ENCODE data around the gene NRAS.

The NRAS gene

DNA sequence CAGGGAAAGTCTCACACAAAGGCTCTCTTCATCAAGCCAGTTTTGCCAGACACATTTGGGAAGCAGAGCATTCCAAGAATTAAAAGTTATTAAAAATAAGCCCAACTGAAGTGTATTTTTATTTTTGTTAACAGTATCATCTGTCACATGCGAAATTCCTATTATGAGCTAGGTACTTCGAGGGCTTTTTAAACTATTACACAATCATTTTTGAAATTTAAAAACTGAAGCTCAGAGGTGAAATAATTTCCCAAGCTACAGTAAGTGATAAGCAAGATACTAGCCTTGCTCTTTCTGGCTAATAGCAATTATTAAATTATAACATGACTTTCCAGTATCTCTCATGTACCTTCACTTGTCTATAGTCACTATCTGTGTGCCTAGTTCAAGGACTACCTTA is 12.0 kb upstream of the NRAS start:
- no peak for DNase-seq (ENCODE audit: low read depth in 3 of 3)

DNA sequence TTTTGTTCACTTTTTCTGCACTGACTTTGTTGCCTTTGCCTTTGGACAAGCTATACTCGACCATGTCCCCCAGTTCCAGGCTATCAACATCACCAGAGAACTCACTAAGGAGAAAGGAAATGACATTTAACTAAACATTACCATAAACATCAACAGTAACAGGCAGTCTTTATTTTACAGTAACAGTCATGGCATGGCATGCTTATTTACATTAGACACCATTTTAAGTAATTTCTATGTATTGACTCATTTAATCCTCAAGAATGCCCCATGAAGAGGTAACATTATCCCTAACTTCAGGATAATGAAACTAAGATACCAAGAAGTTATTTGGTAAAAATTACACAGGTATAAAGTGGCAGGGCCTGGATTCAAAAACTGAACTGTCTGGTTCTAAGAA is 8.7 kb upstream of the NRAS start:
- DNase-seq (ENCODE audit: low read depth in 3 of 3) = no peak

- no peak for DNase-seq (ENCODE audit: low read depth in 3 of 3)
Measured at GRCh38 chr1:114723915-114724314, 7.3 kb upstream of the NRAS start.

GRCh38 chr1:114723457-114723856 is 6.9 kb upstream of the NRAS start:
- no peak for DNase-seq (ENCODE audit: low read depth in 3 of 3)

DNA sequence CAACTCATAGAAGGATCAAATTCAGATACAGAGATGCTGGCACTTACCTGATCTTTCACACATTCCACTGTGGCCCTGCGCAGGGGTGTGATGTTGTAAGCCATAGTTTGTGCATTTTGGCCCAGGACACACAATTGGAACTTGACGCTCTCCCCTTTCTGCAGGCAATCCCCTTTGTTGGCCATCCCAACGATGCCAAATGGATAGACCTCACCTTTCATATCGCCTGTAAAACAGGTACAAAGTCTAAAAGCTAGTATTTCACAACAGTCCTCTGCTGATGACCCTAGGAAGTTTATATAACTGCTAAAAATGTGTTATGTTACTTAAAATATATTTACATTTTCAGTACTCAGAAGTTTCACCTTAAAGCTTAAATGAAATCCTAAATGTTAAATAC is 3.9 kb upstream of the NRAS start:
- DNase-seq (ENCODE audit: low read depth in 3 of 3) = no peak

DNA sequence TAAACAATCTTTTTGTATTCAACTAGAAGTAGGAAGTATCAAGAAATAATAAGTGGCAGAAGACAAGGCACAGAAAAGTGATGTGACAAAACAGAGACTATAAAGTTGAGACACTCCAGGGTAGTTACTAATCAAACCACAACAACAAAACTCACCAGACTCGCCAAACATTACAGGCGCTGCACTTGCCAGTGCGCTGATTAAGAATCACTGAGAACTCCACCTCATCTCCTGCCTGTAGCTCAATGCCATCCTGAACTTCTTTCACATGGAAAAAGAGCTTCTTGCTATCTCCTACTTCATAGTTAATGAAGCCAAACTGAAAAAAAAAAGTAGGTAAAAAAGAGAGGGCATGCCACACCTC is 2.8 kb upstream of the NRAS start:
- DNase-seq (ENCODE audit: low read depth in 3 of 3) = no peak

- DNase-seq (ENCODE audit: low read depth in 3 of 3) = no peak
Measured at GRCh38 chr1:114718661-114719423, 2.3 kb upstream of the NRAS start.

DNA sequence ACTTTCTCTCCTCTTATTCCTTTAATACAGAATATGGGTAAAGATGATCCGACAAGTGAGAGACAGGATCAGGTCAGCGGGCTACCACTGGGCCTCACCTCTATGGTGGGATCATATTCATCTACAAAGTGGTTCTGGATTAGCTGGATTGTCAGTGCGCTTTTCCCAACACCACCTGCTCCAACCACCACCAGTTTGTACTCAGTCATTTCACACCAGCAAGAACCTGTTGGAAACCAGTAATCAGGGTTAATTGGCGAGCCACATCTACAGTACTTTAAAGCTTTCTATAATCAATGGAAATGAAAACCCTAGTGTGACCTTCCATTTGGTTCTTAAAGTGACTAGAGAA is 643 bp downstream of the NRAS start:
- no peak for DNase-seq (ENCODE audit: low read depth in 3 of 3)

DNA sequence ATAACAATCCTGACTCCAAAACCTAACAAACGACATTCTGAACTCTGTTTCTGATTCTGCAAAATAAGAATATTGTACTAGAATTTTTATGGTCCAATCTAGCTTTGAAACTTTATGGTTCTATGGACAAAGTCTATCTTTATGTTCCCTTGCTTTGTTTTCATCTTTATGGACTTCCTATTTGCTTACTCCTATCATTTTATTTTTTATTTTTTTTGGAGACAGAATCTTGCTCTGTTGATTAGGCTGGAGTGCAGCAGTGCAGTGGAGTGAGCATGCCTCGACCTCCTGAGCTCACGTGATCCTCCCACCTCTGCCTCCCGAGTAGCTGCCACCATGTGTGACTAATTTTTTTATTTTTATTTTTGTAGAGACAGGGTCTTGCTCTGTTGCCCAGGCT is 3.6 kb downstream of the NRAS start:
- DNase-seq (ENCODE audit: low read depth in 3 of 3) = no peak

DNA sequence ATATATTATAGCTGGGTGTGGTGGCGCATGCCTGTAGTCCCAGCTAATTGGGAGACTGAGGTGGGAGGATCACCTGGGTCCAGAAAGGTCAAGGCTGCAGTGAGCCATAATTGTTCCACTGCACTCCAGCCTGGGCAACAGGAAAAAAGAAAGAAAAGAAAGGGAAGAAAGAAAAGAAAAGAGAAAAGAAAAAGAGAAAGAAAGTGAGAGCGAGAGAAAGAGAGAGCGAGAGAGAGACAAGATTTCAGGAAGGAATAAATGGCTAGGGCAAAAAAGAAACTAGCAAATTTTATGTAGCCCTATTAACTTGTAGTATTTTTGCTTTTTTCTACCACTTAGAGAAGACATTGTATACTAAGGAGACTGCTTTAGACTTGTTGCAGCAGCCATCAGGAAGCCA is 6.2 kb downstream of the NRAS start:
- no peak for DNase-seq (ENCODE audit: low read depth in 3 of 3)

DNA sequence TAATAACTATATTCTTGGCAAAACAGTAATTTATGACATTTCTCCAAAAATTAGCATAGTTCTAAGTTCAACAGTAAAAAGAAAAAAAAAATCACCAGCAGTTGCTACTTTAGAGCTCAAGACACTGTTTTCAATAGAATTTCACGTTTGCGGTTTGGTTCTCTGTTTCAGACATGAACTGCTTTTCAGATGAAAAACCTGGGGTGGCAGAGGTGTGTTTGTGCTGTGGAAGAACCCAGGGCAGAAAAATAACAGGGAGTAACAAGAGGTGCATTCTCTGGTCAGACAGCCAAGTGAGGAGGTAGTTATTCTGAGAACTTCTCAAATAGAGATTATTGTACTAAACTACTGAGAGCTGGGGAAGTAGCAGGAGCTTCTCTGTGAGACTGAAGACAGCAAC is 9.0 kb downstream of the NRAS start:
- no peak for DNase-seq (ENCODE audit: low read depth in 3 of 3)

DNA sequence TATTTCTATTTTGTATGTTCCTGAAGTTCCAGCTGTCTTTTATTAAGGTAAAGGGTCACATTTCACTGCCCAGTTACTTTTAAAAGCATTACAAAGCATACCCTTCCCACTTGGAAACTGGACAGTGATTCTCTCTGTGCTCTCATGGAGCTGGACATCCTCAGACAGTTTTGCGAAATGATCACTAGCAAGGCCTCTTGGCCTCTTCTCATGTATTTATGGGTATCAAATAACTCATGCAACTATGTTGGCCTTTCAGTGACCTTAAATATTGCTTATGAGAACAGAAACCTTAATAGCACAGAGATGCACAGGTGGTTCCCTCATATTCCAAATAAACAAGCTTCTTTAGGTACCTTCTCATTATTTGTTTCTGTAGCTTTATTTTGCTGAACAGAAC is 13.3 kb downstream of the NRAS start:
- DNase-seq (ENCODE audit: low read depth in 3 of 3) = no peak

- no peak for DNase-seq (ENCODE audit: low read depth in 3 of 3)
Measured at GRCh38 chr1:114702737-114703136, 13.8 kb downstream of the NRAS start.

- no peak for DNase-seq (ENCODE audit: low read depth in 3 of 3)
Measured at GRCh38 chr1:114701931-114702330, 14.6 kb downstream of the NRAS start.

DNA sequence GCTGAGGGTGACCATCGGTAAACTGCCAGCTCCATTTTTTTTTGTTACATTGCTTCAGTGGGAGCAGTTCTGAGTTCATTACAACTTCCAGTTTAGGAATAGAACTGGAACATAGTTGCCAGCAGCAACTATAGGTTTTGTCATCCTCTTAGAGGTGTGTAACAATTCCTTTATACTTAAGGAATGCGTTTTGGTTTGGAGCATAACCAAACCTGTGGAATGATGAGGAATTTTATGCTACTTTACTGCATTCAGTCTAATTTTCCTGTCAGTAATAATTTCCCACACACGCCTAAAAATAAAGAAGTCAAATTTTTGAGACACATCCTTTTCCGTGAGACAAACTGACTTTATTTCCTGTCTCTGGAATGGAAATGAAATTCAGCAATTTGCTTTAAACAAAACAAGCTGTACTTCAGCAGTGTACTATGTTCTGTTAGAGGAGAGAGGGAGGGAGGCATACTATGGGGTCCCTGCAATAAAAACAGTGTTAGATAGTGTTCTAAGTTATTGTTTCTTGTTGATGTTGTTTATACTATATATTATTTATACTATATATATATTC is 16.5 kb downstream of the NRAS start:
- DNase-seq (ENCODE audit: low read depth in 3 of 3) = no peak

DNA sequence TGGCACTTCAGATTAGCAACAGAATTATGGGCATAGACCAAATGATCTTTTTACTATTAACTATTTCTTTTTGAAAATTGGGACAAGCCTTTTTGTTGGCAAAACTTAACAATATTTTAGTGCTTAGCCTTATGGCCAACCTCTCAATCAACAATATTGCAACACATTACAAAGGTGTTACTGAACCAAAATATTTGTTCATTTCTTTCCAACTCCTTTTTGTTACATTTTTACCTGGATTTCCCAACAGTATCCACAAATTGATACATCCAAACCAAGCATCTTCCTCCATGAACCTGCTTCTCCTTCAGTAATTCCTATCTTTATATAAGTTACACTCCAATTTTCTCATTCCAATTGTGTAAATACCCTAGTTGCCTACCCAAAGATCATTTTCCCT is 19.8 kb downstream of the NRAS start:
- DNase-seq (ENCODE audit: low read depth in 3 of 3) = no peak

DNA sequence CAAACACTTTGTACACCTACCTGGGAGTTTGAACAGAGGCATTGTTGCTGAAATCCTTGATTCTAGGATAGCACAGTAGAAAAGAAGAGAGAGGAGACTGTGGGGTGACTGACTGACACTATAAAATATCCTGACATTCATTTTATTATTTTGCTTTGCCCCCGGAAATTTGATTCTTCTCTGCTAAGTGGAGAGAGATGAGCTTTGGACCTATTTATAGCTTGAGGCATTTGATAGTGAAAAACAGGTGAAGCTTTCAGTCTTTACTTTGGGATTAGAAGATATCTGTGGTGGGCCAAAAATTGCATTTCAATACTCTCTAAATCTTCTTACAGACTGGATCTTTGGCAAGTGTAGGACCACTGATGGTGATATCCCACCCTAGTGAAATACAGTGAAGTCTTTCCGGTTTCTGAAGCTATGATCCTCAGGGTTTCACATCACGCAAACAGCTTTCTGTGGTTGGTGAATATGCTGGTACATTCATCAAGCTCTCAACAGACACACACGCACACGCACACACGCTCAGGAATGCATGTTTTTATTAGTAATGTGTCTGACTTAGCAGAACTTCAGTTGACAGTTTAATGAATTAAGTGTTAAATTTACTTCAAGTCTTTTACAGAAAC is 21.0 kb downstream of the NRAS start, which contains the start of gene AMPD1:
Gene AMPD1, minus strand, starts transcription at position 117 of the 629 bp plus-strand sequence. Its CDS starts 75 bp downstream, at position 42.
- no peak for DNase-seq (ENCODE audit: low read depth in 3 of 3)

- DNase-seq (ENCODE audit: low read depth in 3 of 3) = no peak
Measured at GRCh38 chr1:114694540-114695310, 21.8 kb downstream of the NRAS start.

DNA sequence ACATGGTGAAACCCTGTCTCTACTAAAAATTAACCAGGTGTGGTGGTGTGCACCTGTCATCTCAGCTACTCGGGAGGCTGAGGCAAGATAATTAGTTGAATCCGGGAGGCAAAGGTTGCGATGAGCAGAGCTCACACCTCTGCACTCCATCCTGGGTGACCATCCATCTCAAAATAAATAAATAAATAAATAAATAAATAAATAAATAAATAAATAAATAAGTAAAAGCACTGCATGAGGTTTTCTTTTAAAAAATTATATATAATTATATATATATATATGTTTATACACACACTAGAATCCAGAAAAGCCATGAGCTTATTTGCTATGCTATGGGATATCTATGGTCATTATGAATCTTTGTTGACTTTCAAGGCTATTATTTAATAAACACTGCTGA is 23.6 kb downstream of the NRAS start:
- DNase-seq (ENCODE audit: low read depth in 3 of 3) = no peak

- DNase-seq (ENCODE audit: low read depth in 3 of 3) = no peak
Measured at GRCh38 chr1:114691061-114691460, 25.5 kb downstream of the NRAS start.

- no peak for DNase-seq (ENCODE audit: low read depth in 3 of 3)
Measured at GRCh38 chr1:114690148-114690547, 26.4 kb downstream of the NRAS start.

- DNase-seq (ENCODE audit: low read depth in 3 of 3) = no peak
Measured at GRCh38 chr1:114688526-114688925, 28.0 kb downstream of the NRAS start.

DNA sequence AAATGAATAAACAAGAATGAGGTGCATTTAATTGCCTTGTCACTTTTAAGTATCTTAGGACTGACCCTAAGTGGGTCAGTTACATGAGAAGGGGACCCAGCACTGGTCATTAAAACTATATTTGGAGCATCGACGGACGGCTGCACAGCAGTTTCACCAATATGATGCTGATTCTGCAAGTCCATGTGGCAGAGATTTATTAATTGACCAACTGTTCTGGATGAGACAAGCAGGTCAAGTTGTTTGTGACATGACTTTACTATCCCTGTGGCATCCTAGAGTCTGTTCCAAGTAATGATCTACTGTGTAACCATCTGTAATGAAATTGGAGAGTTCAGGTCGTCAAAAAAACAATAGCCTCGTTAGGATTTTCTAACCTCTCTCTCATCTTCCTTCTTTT is 30.7 kb downstream of the NRAS start:
- no peak for DNase-seq (ENCODE audit: low read depth in 3 of 3)
